Neural crest cell (in vitro differentiated cells): ENCODE results near the gene ATF6. TPM values are rescaled to one million over a fixed set of nuclear protein-coding genes. Genes with fewer than 3 reads are reported as not detected.

ENCODE experiments used
- DNase-seq: peaks from one replicate; pipeline ENCODE4 v3.0.0; 2021; ENCODE audit warnings: low read depth, mixed read lengths, low spot score
- H3K27ac Mint-ChIP-seq: one replicate; pipeline ENCODE4 v1.8.0; 2021; ENCODE audit warnings: mild to moderate bottlenecking, mixed read lengths; ENCODE audit not compliant: unreplicated experiment
- H3K27me3 Mint-ChIP-seq: 2 replicates; pipeline ENCODE4 v1.8.0; 2021; ENCODE audit warnings: low read depth, mild to moderate bottlenecking, mixed read lengths
- H3K36me3 Mint-ChIP-seq: 2 replicates; pipeline ENCODE4 v1.8.0; 2021; ENCODE audit warnings: low read depth, mild to moderate bottlenecking, mixed read lengths
- H3K4me1 Mint-ChIP-seq: 2 replicates; pipeline ENCODE4 v1.8.0; 2021; ENCODE audit warnings: mixed read lengths
- H3K4me3 Mint-ChIP-seq: one replicate; pipeline ENCODE4 v1.8.0; 2021; ENCODE audit warnings: mild to moderate bottlenecking, mixed read lengths
- H3K9me3 Mint-ChIP-seq: 2 replicates; pipeline ENCODE4 v1.8.0; 2021; ENCODE audit warnings: mixed read lengths
- total RNA-seq: library from RNA; stranded (reverse); gene quantifications from 2 replicates; pipeline ENCODE4 v1.2.1, GENCODE V29; 2021
- TF ChIP-seq, protein P1 (sequence below): fragments of 200-600 bp; sonication (generic); conservative IDR thresholded peaks from 2 replicates; pipeline ENCODE4 v1.5.0; 2021; ENCODE audit warnings: antibody characterized with exemption, mild to moderate bottlenecking

Gene ATF6
- total RNA-seq, 1 donor from 2014 or later: 17.8 TPM

DNA sequence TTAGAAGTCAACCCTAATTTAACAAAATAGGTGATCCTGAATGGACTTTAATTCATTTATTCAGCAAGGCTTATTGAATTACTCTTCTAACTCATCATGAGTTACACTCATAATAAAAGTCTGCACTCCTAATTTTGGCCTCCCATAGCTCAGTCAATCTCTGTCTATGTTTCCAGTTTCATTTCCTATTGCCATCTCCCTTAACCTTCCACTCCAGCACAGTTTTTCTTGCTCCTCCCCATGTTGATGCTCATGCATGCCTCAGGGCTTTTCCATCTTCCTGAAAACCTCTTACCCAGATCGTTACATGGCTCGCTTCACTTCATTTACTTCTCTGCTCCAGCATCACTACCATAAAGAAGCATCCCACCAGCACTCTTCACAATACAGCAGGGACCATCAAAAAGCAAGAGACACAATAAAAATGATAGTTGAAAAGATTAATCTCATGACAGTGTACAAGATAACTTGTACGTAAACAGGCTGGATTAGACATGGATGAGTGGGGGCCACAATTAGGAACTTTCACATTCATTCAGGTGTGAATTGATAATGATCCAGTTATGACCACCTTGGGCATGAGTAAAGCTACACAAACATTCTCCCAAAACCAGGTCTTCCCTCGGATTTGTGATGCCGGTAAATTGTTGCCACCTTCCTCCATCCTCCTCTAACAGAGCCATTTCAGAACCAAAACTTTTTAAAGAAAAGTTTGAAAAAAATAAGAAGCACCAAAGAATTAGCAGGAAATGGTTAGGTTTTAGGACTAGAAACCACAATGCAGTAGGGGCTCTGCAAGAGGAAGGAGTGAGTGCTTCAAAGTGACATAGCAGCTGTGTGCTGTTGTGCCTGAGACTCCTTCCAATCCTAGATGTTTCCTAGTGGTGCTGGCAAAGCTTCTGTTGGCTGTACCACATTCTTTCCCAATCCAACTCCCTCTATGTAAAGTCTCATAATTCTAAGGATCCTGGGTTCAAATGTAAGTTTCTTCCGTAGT, 167.8 kb downstream of the ATF6 start:
- no peaks in the 10 kb centered on the region for H3K9me3 Mint-ChIP-seq
- TF ChIP-seq, protein P1, sequence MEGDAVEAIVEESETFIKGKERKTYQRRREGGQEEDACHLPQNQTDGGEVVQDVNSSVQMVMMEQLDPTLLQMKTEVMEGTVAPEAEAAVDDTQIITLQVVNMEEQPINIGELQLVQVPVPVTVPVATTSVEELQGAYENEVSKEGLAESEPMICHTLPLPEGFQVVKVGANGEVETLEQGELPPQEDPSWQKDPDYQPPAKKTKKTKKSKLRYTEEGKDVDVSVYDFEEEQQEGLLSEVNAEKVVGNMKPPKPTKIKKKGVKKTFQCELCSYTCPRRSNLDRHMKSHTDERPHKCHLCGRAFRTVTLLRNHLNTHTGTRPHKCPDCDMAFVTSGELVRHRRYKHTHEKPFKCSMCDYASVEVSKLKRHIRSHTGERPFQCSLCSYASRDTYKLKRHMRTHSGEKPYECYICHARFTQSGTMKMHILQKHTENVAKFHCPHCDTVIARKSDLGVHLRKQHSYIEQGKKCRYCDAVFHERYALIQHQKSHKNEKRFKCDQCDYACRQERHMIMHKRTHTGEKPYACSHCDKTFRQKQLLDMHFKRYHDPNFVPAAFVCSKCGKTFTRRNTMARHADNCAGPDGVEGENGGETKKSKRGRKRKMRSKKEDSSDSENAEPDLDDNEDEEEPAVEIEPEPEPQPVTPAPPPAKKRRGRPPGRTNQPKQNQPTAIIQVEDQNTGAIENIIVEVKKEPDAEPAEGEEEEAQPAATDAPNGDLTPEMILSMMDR: no peak
- peaks cover 3% of the 10 kb centered on the region for H3K36me3 Mint-ChIP-seq
- H3K27me3 Mint-ChIP-seq: no peaks in the 10 kb centered on the region
- no peaks in the 10 kb centered on the region for H3K4me1 Mint-ChIP-seq
- DNase-seq: no peak
- H3K4me3 Mint-ChIP-seq: no peak overlapping the region
- H3K27ac Mint-ChIP-seq: no peak overlapping the region

DNA sequence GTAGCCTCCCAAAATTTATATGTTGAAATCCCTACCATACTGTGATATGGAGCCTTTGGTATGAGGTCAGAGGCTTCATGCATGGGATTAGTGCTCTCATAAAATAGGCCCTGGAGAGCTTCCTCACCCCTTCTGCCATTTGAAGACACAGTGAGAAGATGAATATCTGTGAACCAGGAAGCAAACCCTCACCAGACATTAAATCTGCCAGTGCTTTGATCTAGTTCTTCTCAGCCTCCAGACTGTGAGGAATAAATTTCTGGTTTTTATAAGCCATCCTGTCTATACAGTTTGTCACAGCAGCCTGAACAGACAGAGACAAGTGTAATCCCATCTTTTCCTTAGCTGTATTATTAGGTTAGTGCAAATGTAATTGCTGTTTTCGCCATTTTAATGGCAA, 169.1 kb downstream of the ATF6 start:
- no peak overlapping the region for H3K27ac Mint-ChIP-seq
- no peak for DNase-seq
- no peaks in the 10 kb centered on the region for H3K27me3 Mint-ChIP-seq
- no peak overlapping the region for H3K4me3 Mint-ChIP-seq
- TF ChIP-seq, protein P1: no peak
- H3K36me3 Mint-ChIP-seq: peaks cover 3% of the 10 kb centered on the region
- H3K4me1 Mint-ChIP-seq: no peaks in the 10 kb centered on the region
- H3K9me3 Mint-ChIP-seq: no peaks in the 10 kb centered on the region

DNA sequence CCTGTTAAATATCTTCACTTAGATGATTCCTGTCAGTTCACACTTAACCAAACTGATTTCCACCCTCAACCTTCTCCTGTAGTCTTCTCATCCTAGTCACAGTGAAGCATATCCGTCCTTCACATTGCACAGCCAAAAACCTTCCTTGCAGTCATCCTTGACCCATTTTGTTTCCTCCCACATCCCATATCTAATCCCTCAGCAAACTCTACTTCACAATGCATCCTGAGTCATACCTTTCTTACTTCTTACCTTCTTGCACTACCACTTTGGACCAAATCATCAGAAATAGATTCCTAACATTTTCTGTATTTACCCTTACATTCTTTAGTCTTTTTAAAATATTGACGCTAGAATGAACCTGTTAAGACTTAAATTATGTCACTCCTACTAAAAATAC, 170.7 kb downstream of the ATF6 start:
- H3K9me3 Mint-ChIP-seq: no peaks in the 10 kb centered on the region
- no peaks in the 10 kb centered on the region for H3K4me1 Mint-ChIP-seq
- peaks cover 3% of the 10 kb centered on the region for H3K36me3 Mint-ChIP-seq

DNA sequence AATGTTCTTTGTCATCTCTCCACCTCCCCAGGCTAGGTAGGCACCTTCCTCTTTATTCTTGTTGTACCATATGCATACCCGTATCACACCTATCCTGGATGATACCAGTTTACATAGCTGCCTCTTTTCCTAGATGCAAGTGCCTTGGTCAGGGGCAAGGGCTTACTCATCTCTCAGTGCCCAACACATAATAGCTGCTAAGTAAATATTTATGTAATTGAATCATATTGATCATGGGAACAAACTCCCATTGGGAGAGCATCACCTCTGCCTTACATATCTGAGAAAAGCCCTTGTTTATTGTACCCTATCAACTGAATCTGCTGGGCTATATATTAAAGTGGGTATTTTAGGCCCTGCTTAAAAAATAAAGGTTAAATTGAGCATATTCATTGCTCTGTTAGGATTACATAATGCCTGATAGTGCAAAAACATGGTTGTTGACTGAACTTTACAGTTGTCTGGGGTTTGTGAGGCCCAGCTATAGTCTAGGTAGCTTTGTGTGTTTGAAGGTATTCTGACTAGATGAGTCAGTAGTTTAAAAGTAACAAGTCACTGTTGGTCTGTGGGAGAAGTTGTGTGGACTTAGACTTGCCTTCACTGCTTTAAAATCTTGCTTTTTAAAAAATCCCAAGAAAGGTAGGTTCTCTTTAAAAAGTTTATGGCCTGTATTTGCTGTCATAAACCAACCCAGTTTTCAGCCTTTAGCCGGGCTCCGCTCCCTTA, 174.9 kb downstream of the ATF6 start:
- Mint-ChIP-seq H3K27me3 (no peaks in the 10 kb centered on the region), H3K27ac (no peak overlapping the region), H3K9me3 (no peaks in the 10 kb centered on the region), H3K36me3 (peaks cover 3% of the 10 kb centered on the region), H3K4me3 (no peak overlapping the region), H3K4me1 (no peaks in the 10 kb centered on the region)
- DNase-seq: no peak
- TF ChIP-seq, protein P1: no peak

More for the DNA sequence above, 170.7 kb downstream of the ATF6 start:
- H3K27ac Mint-ChIP-seq: no peak overlapping the region
- no peaks in the 10 kb centered on the region for H3K27me3 Mint-ChIP-seq
- H3K4me3 Mint-ChIP-seq: no peak overlapping the region
- TF ChIP-seq, protein P1: no peak
- DNase-seq: no peak

DNA sequence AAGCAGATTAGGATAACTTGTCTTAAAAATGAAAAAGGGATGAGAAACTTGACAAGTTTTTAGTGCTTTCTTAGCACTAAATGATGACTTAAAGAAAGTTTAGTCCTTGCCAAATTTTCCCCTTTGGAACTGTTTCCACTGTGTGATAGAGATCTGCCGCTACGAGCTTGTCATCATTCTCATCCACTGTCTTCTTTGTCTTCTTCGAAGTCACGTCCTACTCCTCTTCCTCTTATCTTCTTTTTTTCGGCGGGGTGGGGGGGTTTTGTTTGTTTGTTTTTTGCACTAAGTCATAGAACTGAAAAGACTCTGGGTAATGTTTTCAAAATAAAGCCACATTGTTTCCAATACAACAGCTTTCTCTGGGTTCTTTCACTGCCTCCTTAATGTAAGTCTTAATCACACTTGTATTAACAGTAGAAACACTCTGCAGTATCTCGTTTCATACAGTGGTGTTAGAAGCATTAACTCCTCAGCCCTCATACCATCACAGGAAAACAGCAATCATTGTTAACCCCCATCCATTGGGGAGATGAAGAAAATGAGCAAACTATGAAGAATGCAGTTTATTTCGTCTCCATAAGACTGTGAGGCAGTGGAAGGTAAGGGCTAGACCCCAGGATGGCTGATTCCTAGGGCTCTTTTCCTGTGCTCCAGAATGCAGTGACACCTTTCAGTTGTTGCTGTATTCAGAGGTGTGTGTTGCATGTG, 175.8 kb downstream of the ATF6 start:
- TF ChIP-seq, protein P1: no peak
- no peak overlapping the region for H3K27ac Mint-ChIP-seq
- no peak overlapping the region for H3K4me3 Mint-ChIP-seq

More for the DNA sequence above, 175.8 kb downstream of the ATF6 start:
- no peaks in the 10 kb centered on the region for H3K27me3 Mint-ChIP-seq
- H3K4me1 Mint-ChIP-seq: no peaks in the 10 kb centered on the region
- peaks cover under 1% of the 10 kb centered on the region for H3K36me3 Mint-ChIP-seq
- H3K9me3 Mint-ChIP-seq: no peaks in the 10 kb centered on the region
- no peak for DNase-seq
